Tibial nerve (tissue), 4 donors: ENCODE results near the gene IST1.

ENCODE experiments used
- EP300 ChIP-seq, 2 donors: sonication (generic); formaldehyde crosslinking; IDR thresholded peaks; one replicate each; pipeline ENCODE4 v1.6.1; 2017; ENCODE audit warnings: antibody characterized with exemption in 2 of 2, mild to moderate bottlenecking in 1 of 2
- POLR2A ChIP-seq, 2 donors: fragments of 450-650 bp; IDR thresholded peaks; one replicate each; pipeline ENCODE4 v1.6.1; 2017; ENCODE audit warnings: antibody characterized with exemption in 2 of 2, mild to moderate bottlenecking in 2 of 2, moderate library complexity in 2 of 2
- TF ChIP-seq, protein P1 (sequence below), 5 experiments: fragments of 200-600 bp in 3 of 5; fragments of 450-650 bp in 2 of 5; sonication (generic) in 3 of 5; IDR thresholded peaks; one replicate each; pipeline ENCODE4 v1.5.1; 2016 to 2019; ENCODE audit warnings: antibody characterized with exemption in 5 of 5, mild to moderate bottlenecking in 3 of 5, moderate library complexity in 2 of 5

DNA sequence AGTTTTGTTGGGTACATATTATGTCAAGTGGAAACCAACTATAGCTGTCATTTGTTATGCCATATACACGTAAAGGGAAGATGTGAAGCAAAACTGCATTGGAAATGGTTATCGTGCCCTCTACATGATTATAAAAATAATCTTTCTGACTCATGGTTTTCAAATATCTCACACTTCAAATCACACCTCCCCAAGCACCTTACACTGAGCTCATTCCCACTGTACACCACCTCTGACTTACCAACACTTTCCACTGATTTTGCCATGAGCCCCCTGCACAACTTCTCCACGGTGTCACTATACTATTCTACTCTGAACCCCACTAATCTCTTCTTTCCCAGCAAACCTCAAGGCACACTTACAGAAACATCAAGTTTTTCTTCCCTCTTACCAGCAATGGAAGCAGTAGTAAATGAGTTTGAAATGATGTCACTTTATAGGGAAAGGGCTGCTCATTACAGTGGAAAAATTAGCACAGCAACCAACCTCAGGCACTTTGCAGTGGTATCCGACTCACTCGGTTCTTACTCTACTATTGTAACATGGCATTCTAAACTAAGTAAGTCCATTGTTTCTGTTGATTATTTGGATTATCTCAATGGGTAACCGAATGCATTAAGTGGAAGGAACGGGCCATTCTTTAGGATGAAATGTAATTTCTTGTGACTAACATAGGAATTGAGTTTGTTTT lies 30.0 kb upstream of the IST1 start:
- TF ChIP-seq, protein P1, sequence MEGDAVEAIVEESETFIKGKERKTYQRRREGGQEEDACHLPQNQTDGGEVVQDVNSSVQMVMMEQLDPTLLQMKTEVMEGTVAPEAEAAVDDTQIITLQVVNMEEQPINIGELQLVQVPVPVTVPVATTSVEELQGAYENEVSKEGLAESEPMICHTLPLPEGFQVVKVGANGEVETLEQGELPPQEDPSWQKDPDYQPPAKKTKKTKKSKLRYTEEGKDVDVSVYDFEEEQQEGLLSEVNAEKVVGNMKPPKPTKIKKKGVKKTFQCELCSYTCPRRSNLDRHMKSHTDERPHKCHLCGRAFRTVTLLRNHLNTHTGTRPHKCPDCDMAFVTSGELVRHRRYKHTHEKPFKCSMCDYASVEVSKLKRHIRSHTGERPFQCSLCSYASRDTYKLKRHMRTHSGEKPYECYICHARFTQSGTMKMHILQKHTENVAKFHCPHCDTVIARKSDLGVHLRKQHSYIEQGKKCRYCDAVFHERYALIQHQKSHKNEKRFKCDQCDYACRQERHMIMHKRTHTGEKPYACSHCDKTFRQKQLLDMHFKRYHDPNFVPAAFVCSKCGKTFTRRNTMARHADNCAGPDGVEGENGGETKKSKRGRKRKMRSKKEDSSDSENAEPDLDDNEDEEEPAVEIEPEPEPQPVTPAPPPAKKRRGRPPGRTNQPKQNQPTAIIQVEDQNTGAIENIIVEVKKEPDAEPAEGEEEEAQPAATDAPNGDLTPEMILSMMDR (IDR thresholded peaks at IDR 0.05) = no peak
- TF ChIP-seq POLR2A (IDR thresholded peaks at IDR 0.05) (no peak), EP300 (IDR thresholded peaks at IDR 0.05) (no peak)
